PC-3 (cell line): Measurements from ENCODE around the gene COMT.

ENCODE experiments used
- EZH2 ChIP-seq: fragments of 300-600 bp; sonication (generic); IDR thresholded peaks from one replicate; pipeline ENCODE4 v1.6.1; 2017; ENCODE audit warnings: antibody characterized with exemption, mild to moderate bottlenecking, low read length; ENCODE audit not compliant: unreplicated experiment
- EZH2phosphoT487 ChIP-seq: fragments of 300-600 bp; sonication (generic); IDR thresholded peaks from 2 replicates; pipeline ENCODE4 v1.6.1; 2018; ENCODE audit warnings: mild to moderate bottlenecking, antibody characterized with exemption, low read length, borderline replicate concordance
- TF ChIP-seq, protein P1 (sequence below): fragments of 300-600 bp; sonication (generic); conservative IDR thresholded peaks from 2 replicates; pipeline ENCODE4 v1.5.1; 2017; ENCODE audit warnings: antibody characterized with exemption, low read depth, mild to moderate bottlenecking, low read length

DNA sequence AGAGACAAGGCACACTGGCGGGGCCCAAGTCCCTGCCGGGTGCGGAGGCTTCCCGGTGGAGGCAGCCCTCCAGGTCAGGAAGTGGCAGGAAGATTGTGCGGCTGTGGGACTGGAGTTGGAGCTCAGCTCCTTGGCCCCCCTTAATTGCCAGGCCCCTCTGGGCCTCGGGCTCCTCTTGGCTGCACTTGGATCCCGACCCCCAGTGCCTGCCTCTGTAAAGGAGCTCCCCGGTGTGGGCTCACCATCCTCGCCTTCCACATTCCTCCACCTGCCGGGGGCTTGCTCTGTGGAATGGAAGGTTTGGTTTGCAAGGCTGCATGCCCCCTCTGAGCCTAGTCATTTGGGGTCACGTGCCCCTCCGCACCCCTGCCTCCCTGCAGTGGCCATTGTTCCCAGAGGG, 38.1 kb upstream of the COMT start:
- TF ChIP-seq, protein P1, sequence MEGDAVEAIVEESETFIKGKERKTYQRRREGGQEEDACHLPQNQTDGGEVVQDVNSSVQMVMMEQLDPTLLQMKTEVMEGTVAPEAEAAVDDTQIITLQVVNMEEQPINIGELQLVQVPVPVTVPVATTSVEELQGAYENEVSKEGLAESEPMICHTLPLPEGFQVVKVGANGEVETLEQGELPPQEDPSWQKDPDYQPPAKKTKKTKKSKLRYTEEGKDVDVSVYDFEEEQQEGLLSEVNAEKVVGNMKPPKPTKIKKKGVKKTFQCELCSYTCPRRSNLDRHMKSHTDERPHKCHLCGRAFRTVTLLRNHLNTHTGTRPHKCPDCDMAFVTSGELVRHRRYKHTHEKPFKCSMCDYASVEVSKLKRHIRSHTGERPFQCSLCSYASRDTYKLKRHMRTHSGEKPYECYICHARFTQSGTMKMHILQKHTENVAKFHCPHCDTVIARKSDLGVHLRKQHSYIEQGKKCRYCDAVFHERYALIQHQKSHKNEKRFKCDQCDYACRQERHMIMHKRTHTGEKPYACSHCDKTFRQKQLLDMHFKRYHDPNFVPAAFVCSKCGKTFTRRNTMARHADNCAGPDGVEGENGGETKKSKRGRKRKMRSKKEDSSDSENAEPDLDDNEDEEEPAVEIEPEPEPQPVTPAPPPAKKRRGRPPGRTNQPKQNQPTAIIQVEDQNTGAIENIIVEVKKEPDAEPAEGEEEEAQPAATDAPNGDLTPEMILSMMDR: no peak
- TF ChIP-seq EZH2 (no peak), EZH2phosphoT487 (no peak)
